GM19468 (cell line): ENCODE measurements around the gene TCERG1L.

Experiments used
- ATAC-seq: cut with Tn5 transposase; IDR thresholded peaks from one replicate; pipeline ENCODE4 v1.9.1; 2021; ENCODE audit warnings: mild to moderate bottlenecking, moderate library complexity, moderate number of reproducible peaks; ENCODE audit not compliant: unreplicated experiment; ENCODE audit errors: extremely low read depth

Gene TCERG1L

DNA sequence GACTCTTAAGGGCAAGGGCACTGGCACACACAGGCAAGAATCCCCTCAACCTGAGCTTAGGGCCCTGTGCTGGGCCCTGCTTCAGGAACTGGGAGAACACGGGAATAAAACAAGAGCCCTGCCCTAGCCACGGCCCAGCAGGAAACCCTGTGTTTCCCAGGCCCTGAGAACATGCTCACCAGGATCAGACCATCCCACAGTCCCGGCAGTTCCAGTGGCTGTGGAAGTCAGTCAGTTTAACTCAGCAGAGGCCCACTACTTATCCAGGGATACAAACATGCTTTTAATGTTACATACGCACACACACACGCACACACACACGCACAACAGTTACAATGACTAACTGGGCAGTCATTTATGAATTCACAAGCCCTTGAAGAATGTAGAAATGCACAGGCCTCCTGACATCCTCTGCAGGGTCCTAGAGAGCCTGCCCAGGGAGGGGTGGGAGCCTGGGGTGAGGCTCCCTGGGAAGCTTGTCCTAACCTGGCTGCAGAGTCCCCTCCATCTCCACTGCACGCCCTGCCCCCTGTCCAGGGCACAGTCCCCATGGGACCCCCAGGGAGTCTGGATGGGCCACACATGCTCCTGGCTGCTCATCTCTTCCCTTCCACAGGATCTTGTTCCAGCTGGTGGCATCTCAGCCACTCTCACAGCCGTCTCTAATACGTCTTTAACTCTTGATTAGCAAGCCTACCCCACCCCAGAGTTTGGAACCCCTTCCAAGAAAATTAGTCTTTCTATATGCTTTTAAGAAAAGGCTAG lies 97.6 kb downstream of the TCERG1L start:
- ATAC-seq: no peak

DNA sequence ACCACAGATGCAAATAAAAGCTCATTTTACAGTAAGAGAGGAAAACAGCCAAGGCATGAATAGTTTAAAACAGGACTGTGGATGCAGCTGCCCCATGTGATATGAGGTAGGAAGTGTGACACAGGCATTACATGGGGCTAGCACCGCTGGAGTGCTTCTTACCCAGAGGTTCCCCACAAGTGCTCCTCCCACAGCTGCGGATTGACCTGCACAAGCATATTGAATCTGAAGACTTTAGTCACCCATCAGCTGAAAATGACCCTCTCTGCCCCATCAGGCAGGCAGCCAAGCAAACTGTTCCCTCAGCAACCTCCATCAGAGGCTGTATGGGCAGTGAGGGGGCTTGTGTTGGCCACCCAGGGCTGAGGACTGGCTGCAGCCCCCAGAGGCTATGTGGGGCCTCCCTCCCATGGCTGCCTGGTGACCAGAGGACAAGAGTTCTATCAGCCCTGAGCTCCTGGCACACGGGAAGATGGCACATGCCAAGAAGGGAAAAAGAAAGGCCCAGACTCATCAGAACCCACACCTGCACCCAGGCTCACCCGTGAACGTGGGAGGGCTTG lies 98.7 kb downstream of the TCERG1L start:
- no peak for ATAC-seq

DNA sequence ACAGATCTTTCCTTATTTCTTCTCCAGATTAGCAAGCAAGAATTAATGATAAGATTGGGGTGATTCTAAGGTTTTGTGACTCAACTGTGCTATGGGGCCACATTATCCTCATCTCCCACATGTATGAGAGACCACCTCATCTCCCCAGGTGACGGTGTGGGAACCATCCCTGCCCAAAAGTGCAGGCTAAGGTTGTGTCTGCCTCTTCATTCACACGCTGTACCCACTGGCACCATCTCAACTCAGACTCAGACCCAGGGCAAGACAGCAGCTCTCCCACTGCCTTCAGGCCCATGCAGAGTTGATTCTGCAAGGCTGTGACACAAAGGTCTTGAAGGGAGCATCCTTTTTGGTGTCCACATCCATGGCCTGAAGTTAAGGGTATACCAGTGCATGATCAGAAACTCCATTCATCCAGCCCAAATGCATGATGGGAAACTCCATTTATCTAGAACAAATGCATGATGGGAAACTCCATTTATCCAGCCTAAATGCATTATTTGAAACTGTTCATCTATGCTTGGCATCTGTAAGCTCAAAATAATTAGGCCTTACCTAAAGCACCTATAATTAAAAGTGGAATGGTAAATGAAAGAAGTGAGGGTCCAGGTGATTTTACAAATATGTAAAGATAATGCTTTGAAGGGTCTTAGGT lies 99.4 kb downstream of the TCERG1L start:
- no peak for ATAC-seq

DNA sequence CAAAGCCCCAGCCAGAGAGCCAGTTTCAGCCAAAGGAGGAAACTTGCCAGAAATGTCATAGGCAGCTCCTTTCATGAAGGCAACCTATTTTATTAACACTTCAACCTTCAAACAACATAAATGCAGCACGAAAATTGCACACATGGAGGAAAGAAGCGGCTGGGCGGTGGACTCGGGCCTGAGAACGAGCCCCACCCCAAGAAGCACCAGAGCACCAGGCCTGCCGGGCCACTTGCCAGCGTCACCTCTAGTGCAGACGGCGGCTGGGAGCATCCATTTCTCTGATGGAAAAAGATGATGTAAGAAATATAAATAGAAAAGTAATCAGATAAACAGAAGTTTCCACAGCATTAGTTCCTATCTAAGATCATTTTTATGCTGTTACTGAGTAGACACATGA lies 100.0 kb downstream of the TCERG1L start:
- ATAC-seq: no peak

DNA sequence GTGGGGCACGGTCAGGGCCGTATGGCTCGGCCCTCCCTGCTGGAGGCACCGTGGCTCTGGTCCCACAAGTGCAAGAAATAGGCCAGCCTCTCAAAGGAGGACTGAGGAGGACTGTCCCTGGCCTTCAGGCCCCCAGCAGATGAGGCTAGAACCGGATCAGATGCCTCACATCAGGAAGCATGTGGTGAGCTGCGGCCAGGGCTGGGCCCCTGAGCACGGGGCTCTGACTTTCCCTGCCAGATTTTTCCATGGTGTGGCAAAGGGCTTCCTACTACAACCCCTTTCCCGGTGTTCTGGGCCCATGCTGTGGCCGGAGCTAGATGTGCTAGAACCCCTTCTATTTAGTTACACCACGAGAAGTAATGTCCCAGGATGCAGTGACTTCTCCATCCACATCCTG lies 100.4 kb downstream of the TCERG1L start:
- ATAC-seq: no peak

DNA sequence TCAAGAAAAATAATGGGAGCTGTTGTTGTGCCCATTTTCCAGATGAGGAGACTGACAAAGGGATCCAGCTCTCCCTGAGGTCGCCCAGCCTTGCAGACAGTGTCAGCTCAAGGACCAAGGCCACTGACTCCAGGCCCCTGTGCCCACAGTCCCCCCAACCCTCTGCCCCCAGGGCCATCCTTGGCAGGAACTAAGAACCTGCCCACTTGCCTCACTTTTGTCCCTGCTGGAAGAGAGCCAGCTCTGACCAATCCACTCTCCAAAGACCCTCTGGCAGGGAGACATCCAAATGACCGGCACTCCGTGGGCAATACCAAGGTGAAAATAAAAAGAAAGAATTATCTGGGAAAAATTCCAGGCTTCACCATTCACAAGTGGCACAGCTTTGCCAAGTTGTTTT lies 101.3 kb downstream of the TCERG1L start:
- no peak for ATAC-seq

DNA sequence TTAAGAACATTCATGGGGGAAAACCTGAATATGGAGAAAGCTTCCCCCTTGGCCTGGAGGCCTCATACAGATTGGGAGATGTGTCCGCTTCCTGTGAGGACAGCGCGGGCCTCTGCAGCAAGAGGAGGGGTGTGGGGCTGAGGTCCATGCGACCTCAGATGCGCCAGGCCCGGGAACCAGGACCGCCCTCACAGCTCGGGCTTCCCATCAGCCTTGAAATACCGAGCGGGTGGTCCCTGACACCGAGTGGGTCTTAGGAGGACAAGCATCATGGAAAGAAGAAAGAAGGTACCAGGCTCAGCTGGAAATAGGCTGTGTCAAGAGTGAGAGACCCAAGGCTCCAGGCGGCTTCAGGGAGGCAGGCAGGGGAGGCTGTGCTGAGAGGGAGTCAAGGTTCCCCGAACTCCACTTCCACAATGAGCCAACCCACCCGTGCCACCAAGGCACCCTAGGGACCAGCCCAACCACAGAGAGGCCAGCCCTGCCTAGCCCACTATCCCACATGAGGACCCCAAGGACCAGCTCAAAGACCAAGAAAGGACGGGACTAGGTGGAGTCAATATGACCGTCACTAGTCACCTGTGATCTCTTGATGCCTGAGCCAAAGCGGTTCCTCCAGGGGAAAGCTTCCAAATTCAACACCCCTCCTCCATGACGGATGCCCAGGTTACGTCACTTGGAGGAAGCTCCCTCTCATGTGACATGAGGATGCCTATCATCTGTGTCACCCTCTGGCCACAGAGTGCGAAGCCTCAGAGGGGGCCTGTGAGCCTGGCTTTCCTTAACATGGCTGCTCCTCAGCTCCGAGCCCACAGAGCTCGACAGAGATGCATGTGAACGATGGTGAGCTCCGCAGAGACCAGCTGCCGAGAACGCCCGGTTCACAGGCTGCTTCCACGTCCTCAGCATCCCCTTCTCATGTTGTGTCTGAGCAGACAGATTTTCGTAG lies 103.7 kb downstream of the TCERG1L start:
- no peak for ATAC-seq

DNA sequence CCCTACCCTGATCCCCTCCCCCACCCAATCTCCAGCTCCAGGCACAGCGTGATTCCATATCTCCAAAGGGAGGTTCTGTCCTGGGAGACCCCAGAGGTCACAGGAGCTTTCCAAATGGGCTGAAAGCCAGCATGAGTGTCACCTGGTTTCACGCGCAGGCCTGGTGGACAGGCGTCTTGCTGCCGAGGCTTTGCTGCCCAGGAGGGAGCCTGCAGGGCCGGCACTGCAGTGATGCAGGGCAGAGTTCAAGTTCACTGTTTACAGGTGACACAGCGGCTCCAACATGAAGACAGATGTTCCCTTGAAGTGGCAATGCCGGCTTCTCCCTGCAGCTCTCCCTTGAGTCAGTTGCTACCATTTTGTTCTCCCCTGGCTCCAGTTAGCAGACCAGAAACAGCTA lies 104.3 kb downstream of the TCERG1L start:
- no peak for ATAC-seq

DNA sequence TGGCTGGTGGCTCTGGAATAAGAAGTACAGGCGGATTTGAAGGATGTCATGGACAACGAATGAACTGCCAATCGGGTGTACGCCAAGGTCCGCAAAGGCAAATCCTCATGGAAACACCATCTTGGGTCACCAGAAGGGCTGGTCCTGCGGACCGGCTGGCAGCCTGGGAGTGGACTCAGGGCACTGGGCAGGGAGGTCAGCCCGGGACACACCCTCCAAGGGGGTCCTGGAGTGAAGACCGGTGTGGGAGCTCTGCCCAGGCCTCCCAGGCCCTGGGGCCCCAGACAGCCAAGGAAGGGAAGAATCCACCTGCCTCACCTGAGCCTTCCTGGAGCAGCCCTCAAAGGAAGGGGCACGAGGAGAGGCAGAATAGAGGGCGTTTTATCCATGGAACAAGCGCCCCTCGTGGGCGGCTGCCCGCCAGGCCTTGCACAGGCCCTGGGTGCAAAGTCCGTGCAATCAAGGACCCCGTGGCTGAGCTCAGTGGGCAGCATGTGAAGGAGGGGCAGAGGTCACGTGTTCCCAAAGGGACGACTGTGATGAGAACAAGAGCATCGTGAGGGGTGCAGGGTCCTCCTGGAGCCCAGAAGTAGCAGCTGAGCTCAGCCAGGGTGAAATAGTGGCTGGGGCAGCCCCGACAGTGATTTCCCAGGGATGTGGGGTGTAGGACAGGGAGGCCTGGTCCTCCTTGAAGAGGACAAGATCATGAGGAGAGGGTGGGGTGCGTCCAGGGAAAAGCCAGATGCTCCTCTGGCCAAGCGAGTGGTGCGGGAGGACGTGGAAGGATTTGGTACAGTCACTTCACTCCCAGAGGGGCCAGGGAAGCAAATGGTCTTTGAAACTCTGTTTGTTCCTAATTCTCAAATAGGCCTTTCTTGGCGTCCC lies 105.2 kb downstream of the TCERG1L start:
- ATAC-seq: no peak

DNA sequence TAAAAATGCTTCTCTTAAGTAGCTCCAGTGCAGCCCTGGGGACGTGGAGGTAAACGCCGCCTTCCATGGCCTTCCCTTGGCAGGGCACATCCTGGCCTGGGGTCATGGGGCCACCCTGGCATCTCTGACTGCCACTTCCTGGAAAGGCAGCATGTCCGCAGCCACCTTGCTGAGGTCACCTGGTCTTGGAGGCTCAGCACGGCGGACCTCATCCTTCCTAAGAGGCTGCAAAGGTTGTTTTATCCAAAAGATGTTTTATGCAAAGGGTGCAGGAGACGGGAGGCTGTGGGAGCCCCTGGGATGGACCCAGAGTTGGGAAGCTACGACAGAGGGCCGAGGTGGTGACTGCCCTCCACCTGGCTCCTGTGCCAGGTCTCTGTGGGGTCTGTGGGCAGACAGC lies 106.0 kb downstream of the TCERG1L start:
- ATAC-seq: no peak

DNA sequence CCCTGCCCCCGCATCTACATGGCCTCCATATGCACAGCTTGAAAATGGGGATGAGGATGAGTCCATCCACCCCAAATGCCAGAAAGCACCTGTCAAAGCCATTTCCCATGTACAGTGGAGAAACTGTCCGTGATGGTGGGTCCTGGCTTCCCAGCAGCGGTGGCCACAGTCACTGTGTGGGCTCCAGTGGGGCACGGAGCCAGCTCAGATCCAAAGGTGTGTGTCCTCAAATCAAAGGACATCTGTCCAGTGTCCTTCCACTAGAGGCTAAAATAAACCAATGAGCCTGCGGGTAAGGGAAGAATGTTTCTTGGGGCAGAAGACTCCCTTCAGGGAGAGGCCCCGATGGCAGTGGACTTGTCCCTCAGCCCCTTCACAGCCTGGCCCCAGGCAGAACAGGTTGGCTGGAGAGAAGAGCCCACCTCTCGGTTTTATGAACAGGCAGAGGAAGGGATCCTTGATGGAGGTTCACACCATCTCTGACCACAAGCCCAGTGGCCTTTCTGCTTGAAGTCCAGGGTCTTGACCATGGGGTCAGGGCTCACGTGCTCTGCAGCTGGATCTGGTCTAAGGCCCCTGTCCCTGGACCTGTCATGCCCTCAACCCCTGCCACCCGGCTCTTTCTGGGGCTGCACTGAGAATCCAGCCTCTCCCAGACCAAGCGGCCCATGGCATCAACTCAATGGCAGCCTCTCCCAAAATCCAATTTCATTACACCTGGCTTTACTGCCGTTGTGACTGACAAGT lies 106.9 kb downstream of the TCERG1L start:
- ATAC-seq: no peak

DNA sequence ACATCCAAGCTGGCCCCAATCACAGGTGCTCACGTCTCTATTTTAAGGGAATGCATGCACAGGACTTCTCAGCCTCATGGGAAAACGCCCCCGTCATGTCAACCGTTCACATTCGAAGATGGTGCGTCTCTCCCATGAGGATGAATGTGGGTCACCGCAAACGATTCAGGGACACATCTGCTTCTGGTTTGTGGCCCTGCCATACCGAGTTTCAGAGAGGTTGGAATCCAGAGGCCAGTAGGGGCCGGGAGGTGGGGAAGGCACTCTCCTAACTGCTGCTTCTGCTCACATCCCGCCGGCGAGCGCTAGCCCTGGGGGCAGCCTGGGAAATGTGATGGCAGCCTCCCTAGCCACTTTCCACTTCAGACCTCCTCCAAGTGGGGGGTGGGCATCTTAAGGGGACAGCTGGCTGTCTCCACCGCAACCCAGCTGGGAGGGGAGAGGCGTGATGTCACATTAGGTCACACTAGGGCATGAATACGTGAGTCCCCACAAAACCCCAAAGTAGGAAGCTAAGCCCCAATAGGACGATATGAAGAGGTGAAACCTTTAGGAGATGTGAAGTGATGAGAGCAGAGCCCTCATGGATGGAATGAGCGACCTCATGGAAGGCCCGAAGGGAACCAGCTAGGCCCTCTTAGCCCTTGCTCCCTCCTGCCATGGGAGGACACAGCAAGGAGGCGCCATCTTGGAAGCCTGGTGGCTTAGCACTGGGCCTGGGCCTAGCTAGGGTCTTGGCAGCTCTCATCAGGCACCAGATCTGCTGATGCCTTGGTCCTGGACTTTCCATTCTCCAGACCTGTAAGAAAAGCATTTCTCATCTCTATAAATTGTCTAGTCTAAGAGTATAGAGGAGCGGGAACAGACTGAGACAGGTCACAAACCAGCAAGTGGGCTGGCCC lies 107.8 kb downstream of the TCERG1L start:
- ATAC-seq: no peak

DNA sequence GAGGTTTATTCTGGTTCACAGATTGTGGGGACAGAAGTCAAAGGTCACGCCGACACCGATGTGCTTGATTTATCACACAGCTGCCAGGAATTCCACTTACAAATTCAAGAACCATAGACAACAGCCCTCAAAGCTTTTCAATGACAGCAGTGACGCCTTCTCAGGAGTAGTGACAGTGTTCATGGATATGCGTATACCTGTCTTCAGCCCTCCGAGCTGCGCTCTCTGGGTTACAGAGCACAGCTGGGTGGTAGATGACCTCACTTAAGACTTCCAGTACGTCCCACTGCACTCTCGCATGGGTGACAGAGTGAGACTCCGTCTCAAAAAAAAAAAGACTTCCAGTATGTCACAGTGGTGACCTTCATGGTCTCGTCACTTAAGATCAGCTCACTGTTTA lies 108.5 kb downstream of the TCERG1L start:
- no peak for ATAC-seq

DNA sequence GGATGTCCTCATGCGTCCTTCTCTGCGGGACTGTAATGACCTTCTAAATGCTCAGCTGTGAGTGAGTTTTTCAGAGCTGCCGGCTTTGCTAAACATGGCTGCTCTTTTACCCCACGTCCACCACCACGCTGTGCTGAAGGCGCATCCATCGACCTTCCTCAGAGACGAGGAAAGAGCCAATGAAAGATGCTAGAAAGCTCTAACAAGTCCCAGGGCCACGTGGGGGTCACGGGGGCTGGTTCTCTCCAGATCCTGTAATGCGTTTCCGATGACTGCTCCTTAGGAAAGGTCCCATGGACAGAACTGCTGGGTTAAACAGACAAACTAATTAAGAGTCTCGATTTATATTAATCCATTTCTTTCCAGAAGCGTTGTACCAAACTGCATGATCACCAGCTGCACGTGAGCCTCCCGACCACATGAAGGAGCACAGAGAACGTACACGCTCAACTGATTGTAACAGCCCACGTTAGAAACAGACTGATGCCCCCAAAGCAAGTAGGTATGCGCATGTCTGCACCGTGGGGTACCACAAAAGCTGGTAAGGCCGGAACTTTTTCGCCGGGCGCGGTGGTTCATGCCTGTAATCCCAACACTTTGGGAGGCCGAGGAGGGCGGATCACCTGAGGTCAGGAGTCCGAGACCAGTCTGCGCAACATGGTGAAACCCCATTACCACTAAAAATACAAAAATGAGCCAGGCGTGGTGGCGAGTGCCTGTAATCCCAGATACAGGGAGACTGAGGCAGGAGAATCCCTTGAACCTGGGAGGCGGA lies 109.6 kb downstream of the TCERG1L start:
- no peak for ATAC-seq

DNA sequence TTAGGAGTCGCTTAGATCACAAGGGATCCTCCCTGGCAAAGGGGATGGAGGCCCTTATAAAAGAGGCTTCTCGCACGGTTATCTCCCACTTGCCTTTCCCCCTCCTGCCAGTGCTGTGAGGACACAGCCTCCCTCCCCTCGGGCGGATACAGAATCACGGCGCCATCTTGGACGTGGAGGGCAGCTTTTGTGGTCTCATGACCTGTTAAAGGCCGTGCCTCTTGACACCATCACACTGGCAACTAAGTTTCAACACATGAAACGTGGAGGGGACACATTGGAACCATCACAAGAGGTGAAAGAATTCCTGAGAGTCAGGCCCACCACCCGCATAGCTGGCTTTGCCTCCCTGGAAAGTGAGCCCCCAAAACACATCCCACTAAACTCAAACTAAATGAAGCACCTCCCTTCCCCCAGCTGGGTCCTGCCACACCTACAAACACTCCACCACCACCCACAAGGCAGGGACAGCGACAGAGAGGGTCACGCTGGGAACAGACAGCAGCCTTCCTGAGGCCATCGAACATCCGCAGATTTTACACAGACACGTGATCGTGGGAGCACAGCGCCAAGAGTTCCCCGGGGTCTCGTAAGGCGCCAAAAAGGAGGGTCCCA lies 110.6 kb downstream of the TCERG1L start:
- no peak for ATAC-seq

DNA sequence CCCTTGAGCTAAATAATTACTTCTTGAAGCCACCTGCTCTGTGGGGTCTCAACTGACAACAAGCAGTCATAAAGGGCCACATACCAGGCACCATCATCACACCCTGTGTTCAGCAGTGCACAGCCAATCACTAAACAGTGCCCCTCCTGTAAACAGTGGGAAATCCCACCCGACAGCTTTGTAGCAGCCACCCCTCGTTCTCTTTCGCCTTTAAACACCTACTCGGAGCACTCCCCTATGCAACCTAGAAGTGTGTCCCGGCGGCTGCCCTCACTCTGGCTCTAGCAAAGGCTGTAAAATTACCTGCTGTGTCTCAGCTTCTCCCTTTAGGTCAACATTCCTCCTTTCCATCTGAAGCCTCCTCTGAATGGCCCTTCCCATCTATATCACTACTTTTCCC lies 111.9 kb downstream of the TCERG1L start:
- ATAC-seq: no peak

DNA sequence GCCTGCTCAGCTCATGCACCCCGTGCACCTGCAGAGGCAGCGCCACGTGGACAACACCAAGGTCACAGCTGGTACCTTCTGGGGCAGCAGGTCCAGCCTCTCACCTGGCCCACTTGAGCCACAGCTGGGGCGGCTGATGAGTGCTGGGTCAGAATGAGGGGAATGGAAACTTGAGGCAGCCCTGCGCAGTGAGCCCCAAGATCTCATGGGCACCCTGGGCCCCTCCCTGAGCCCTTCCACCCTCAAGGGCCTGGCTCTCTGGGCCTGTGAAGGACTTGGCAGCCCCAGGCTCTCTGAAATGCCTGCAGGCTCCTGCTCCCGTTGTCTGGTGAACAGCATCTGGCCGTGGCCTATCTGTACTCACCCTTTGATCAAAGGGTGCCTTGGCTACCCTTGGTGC lies 112.7 kb downstream of the TCERG1L start:
- ATAC-seq: no peak
